Muscle layer of colon (tissue), 2 donors: ENCODE measurements around the gene WDR44.

Experiments used
- H3K27ac ChIP-seq: one replicate; pipeline ENCODE4 v1.7.0; 2013; ENCODE audit warnings: low read depth, mild to moderate bottlenecking, low read length, moderate library complexity
- H3K27me3 ChIP-seq, 2 donors: one replicate each; pipeline ENCODE4 v1.7.0; 2013; ENCODE audit warnings: low read length in 2 of 2, mild to moderate bottlenecking in 2 of 2; ENCODE audit not compliant: insufficient read depth in 2 of 2, control insufficient read depth in 1 of 2
- H3K36me3 ChIP-seq: one replicate; pipeline ENCODE4 v1.7.0; 2013; ENCODE audit warnings: mild to moderate bottlenecking, low read length; ENCODE audit not compliant: insufficient read depth
- H3K4me1 ChIP-seq: one replicate; pipeline ENCODE4 v1.7.0; 2013; ENCODE audit warnings: mild to moderate bottlenecking, low read length; ENCODE audit not compliant: insufficient read depth
- H3K4me3 ChIP-seq, 2 donors: one replicate each; pipeline ENCODE4 v1.7.0; 2013; ENCODE audit warnings: low read length in 2 of 2, low read depth in 1 of 2, mild to moderate bottlenecking in 1 of 2, moderate library complexity in 1 of 2
- H3K9ac ChIP-seq: one replicate; pipeline ENCODE4 v1.7.0; 2013; ENCODE audit warnings: low read length
- H3K9me3 ChIP-seq: one replicate; pipeline ENCODE4 v1.7.0; 2013; ENCODE audit warnings: mild to moderate bottlenecking, low read length
- donor health status: abdominal sarcoma.
- donor health status: Adenocarcinoma of cecum.

Gene WDR44

GRCh38 chrX:118347131-118347530, 1.2 kb downstream of the WDR44 start:
- H3K27ac ChIP-seq: peak overlapping the region; percentile 71
- H3K4me1 ChIP-seq: peaks cover 3% of the 10 kb centered on the region
- H3K9ac ChIP-seq: peak overlapping the region; percentile 85
- no peaks in the 10 kb centered on the region for H3K36me3 ChIP-seq
- no peaks in the 10 kb centered on the region for H3K27me3 ChIP-seq
- peak overlapping the region; percentile 49 to 67 for H3K4me3 ChIP-seq
- H3K9me3 ChIP-seq: no peaks in the 10 kb centered on the region

GRCh38 chrX:118347736-118348135, 1.8 kb downstream of the WDR44 start:
- no peaks in the 10 kb centered on the region for H3K36me3 ChIP-seq
- no peak overlapping the region for H3K27ac ChIP-seq
- peaks cover 3% of the 10 kb centered on the region for H3K4me1 ChIP-seq
- no peaks in the 10 kb centered on the region for H3K27me3 ChIP-seq
- H3K9ac ChIP-seq: peak overlapping the region; percentile 85
- no peaks in the 10 kb centered on the region for H3K9me3 ChIP-seq
- peak overlapping the region in 1 of 2 donors; percentile 67 for H3K4me3 ChIP-seq

GRCh38 chrX:118348186-118348810, 2.4 kb downstream of the WDR44 start:
- H3K27me3 ChIP-seq: no peaks in the 10 kb centered on the region
- peaks cover 3% of the 10 kb centered on the region for H3K4me1 ChIP-seq
- no peak overlapping the region for H3K27ac ChIP-seq
- peak overlapping the region in 1 of 2 donors; percentile 67 for H3K4me3 ChIP-seq
- H3K9ac ChIP-seq: no peak overlapping the region
- H3K9me3 ChIP-seq: no peaks in the 10 kb centered on the region
- no peaks in the 10 kb centered on the region for H3K36me3 ChIP-seq

- H3K9me3 ChIP-seq: no peaks in the 10 kb centered on the region
- no peaks in the 10 kb centered on the region for H3K36me3 ChIP-seq
- H3K4me3 ChIP-seq: no peak overlapping the region
- no peak overlapping the region for H3K9ac ChIP-seq
- H3K27ac ChIP-seq: no peak overlapping the region
- H3K27me3 ChIP-seq: no peaks in the 10 kb centered on the region
- H3K4me1 ChIP-seq: peaks cover 3% of the 10 kb centered on the region
Measured at GRCh38 chrX:118349188-118349587, 3.3 kb downstream of the WDR44 start.

GRCh38 chrX:118350221-118350620, 4.3 kb downstream of the WDR44 start:
- no peaks in the 10 kb centered on the region for H3K36me3 ChIP-seq
- H3K9me3 ChIP-seq: no peaks in the 10 kb centered on the region
- H3K27ac ChIP-seq: no peak overlapping the region
- no peaks in the 10 kb centered on the region for H3K27me3 ChIP-seq
- H3K4me1 ChIP-seq: no peaks in the 10 kb centered on the region
- no peak overlapping the region for H3K4me3 ChIP-seq
- no peak overlapping the region for H3K9ac ChIP-seq

- Histone ChIP-seq H3K9ac (no peak overlapping the region), H3K27ac (no peak overlapping the region), H3K4me1 (no peaks in the 10 kb centered on the region)
Measured at GRCh38 chrX:118350706-118351105, 4.8 kb downstream of the WDR44 start.

GRCh38 chrX:118352566-118352965, 6.7 kb downstream of the WDR44 start:
- Histone ChIP-seq H3K4me1 (no peaks in the 10 kb centered on the region), H3K27ac (no peak overlapping the region), H3K9ac (no peak overlapping the region), H3K36me3 (no peaks in the 10 kb centered on the region), H3K9me3 (no peaks in the 10 kb centered on the region), H3K27me3 (no peaks in the 10 kb centered on the region), H3K4me3 (no peak overlapping the region)

More at GRCh38 chrX:118350706-118351105, 4.8 kb downstream of the WDR44 start:
- Histone ChIP-seq H3K4me3 (no peak overlapping the region), H3K9me3 (no peaks in the 10 kb centered on the region), H3K36me3 (no peaks in the 10 kb centered on the region), H3K27me3 (no peaks in the 10 kb centered on the region)

- no peak overlapping the region for H3K27ac ChIP-seq
- no peaks in the 10 kb centered on the region for H3K4me1 ChIP-seq
- no peaks in the 10 kb centered on the region for H3K9me3 ChIP-seq
- no peaks in the 10 kb centered on the region for H3K27me3 ChIP-seq
- H3K4me3 ChIP-seq: no peak overlapping the region
- no peaks in the 10 kb centered on the region for H3K36me3 ChIP-seq
- no peak overlapping the region for H3K9ac ChIP-seq
Measured at GRCh38 chrX:118353081-118353850, 7.4 kb downstream of the WDR44 start.

GRCh38 chrX:118355225-118355920, 9.5 kb downstream of the WDR44 start:
- H3K9me3 ChIP-seq: no peaks in the 10 kb centered on the region
- no peaks in the 10 kb centered on the region for H3K36me3 ChIP-seq
- no peak overlapping the region for H3K9ac ChIP-seq
- H3K4me1 ChIP-seq: no peaks in the 10 kb centered on the region
- no peak overlapping the region for H3K27ac ChIP-seq
- no peak overlapping the region for H3K4me3 ChIP-seq
- no peaks in the 10 kb centered on the region for H3K27me3 ChIP-seq

- no peak overlapping the region for H3K9ac ChIP-seq
- H3K36me3 ChIP-seq: no peaks in the 10 kb centered on the region
- H3K27me3 ChIP-seq: no peaks in the 10 kb centered on the region
- H3K4me1 ChIP-seq: no peaks in the 10 kb centered on the region
- no peak overlapping the region for H3K4me3 ChIP-seq
- H3K9me3 ChIP-seq: no peaks in the 10 kb centered on the region
- H3K27ac ChIP-seq: no peak overlapping the region
Measured at GRCh38 chrX:118356154-118356701, 10.3 kb downstream of the WDR44 start.

GRCh38 chrX:118360429-118361125, 14.7 kb downstream of the WDR44 start:
- Histone ChIP-seq H3K27me3 (no peaks in the 10 kb centered on the region), H3K4me3 (no peak overlapping the region), H3K27ac (no peak overlapping the region), H3K9ac (no peak overlapping the region), H3K4me1 (no peaks in the 10 kb centered on the region), H3K9me3 (no peaks in the 10 kb centered on the region), H3K36me3 (no peaks in the 10 kb centered on the region)
